A549 (cell line): ENCODE measurements around the gene WDR35. TPM values are rescaled to one million over a fixed set of nuclear protein-coding genes. Genes with fewer than 3 reads are reported as not detected.

Experiments used
- ATAC-seq, 2 experiments: fragments of 200-7000 bp in 1 of 2; fragments of >200 bp in 1 of 2; cut with Nextera tagmentation in 1 of 2; cut with Tn5 transposase in 1 of 2; 3 replicates each; pipeline versions ENCODE4 v1.8.0 to v1.9.1; 2018 to 2020; ENCODE audit warnings: mild to moderate bottlenecking in 1 of 2, moderate library complexity in 1 of 2
- CTCF ChIA-PET: fragments of 300-600 bp; sonication (Branson Sonifier 250); formaldehyde crosslinking; extraction: SDS; loops from one replicate; lab custom pipeline; 2021; ENCODE audit warnings: antibody characterized with exemption, inconsistent platforms; lab: Yijun Ruan, JAX
- POLR2A ChIA-PET: fragments of 350-600 bp; formaldehyde crosslinking; extraction: SDS; loops from one replicate; lab custom pipeline; 2021; ENCODE audit warnings: antibody characterized with exemption, inconsistent platforms; lab: Yijun Ruan, JAX
- DNase-seq, 2 experiments: peaks; one replicate each; pipeline versions ENCODE4 v3.0.0 to v3.0.0-alpha.2; 2011 to 2016; ENCODE audit warnings: low read depth in 1 of 2, low spot score in 1 of 2
- FAIRE-seq: peaks from 2 replicates; lab custom pipeline; 2011; peaks lifted over from hg19 to GRCh38; lab: Jason Lieb, UNC
- H3K27ac ChIP-seq, 2 experiments: fragments of >200 bp; sonication (Bioruptor Twin); formaldehyde crosslinking; 3 replicates each; pipeline ENCODE4 v1.5.1; 2016 to 2017
- H3K4me1 ChIP-seq: fragments of >200 bp; sonication (Bioruptor Twin); formaldehyde crosslinking; 3 replicates; pipeline ENCODE4 v1.6.1; 2016
- H3K4me2 ChIP-seq: fragments of >200 bp; sonication (Bioruptor Twin); formaldehyde crosslinking; 3 replicates; pipeline ENCODE4 v1.6.1; 2016
- H3K4me3 ChIP-seq: fragments of >200 bp; sonication (Bioruptor Twin); formaldehyde crosslinking; 3 replicates; pipeline ENCODE4 v1.5.1; 2016
- H3K9me3 ChIP-seq: fragments of >200 bp; sonication (Bioruptor Twin); formaldehyde crosslinking; 3 replicates; pipeline ENCODE4 v1.6.1; 2016
- BHLHE40 ChIP-seq: IDR thresholded peaks from 2 replicates; pipeline ENCODE4 v1.6.1; 2012; ENCODE audit warnings: low read depth, low read length, inconsistent platforms
- CEBPB ChIP-seq, 2 experiments: fragments of >200 bp in 1 of 2; sonication (Bioruptor Twin) in 1 of 2; formaldehyde crosslinking in 1 of 2; IDR thresholded peaks; 2 replicates each; pipeline ENCODE4 v1.6.1; 2012 to 2016
- CHD4 ChIP-seq: fragments of 200-600 bp; sonication (generic); IDR thresholded peaks from 2 replicates; pipeline ENCODE4 v1.6.1; 2016; ENCODE audit warnings: antibody characterized with exemption, mild to moderate bottlenecking, borderline replicate concordance
- E2F6 ChIP-seq: IDR thresholded peaks from 2 replicates; pipeline ENCODE4 v1.6.1; 2012; ENCODE audit warnings: low read depth, borderline replicate concordance
- EHMT2 ChIP-seq: fragments of 200-600 bp; sonication (generic); IDR thresholded peaks from 2 replicates; pipeline ENCODE4 v1.6.1; 2016; ENCODE audit warnings: antibody characterized with exemption, low read depth, mild to moderate bottlenecking, moderate library complexity
- ESRRA ChIP-seq: fragments of 150-350 bp; IDR thresholded peaks from 2 replicates; pipeline ENCODE4 v1.6.1; 2014; ENCODE audit warnings: mild to moderate bottlenecking, low read length, borderline replicate concordance
- GATA3 ChIP-seq: IDR thresholded peaks from 2 replicates; pipeline ENCODE4 v1.6.1; 2012; ENCODE audit warnings: borderline replicate concordance
- HEYL ChIP-seq: fragments of 250-450 bp; sonication (Bioruptor Pico); IDR thresholded peaks from 2 replicates; pipeline ENCODE4 v1.8.0; 2021; ENCODE audit warnings: mild to moderate bottlenecking, moderate library complexity
- HMGXB4 ChIP-seq: fragments of 250-450 bp; sonication (Bioruptor Pico); IDR thresholded peaks from 2 replicates; pipeline ENCODE4 v1.5.0; 2021; ENCODE audit warnings: mild to moderate bottlenecking, moderate library complexity, borderline replicate concordance
- HOXB5 ChIP-seq: fragments of 250-450 bp; sonication (Bioruptor Pico); IDR thresholded peaks from 2 replicates; pipeline ENCODE4 v1.5.0; 2020; ENCODE audit warnings: mild to moderate bottlenecking, moderate library complexity
- KDM5A ChIP-seq: fragments of 200-600 bp; sonication (generic); IDR thresholded peaks from 2 replicates; pipeline ENCODE4 v1.6.1; 2016; ENCODE audit warnings: antibody characterized with exemption, mild to moderate bottlenecking
- MAFK ChIP-seq: fragments of 450-650 bp; IDR thresholded peaks from 2 replicates; pipeline ENCODE4 v1.6.1; 2014; ENCODE audit not compliant: partially characterized antibody
- MAZ ChIP-seq: fragments of 150-350 bp; IDR thresholded peaks from 2 replicates; pipeline ENCODE4 v1.6.1; 2014; ENCODE audit warnings: antibody characterized with exemption, low read depth, low read length, borderline replicate concordance
- MYC ChIP-seq: IDR thresholded peaks from 2 replicates; pipeline ENCODE4 v1.6.1; 2012; ENCODE audit warnings: mild to moderate bottlenecking, inconsistent platforms, low read length, improper control_type of control experiment, borderline replicate concordance
- NFE2L2 ChIP-seq: fragments of 150-350 bp; conservative IDR thresholded peaks from 2 replicates; pipeline ENCODE4 v1.6.1; 2014; ENCODE audit warnings: low read length
- NR3C1 ChIP-seq: fragments of >200 bp; sonication (Bioruptor Twin); formaldehyde crosslinking; IDR thresholded peaks from 3 replicates; pipeline ENCODE4 v1.6.1; 2017
- PBX3 ChIP-seq: IDR thresholded peaks from 2 replicates; pipeline ENCODE4 v1.6.1; 2012
- PHF8 ChIP-seq: fragments of 200-600 bp; sonication (generic); IDR thresholded peaks from 2 replicates; pipeline ENCODE4 v1.6.1; 2016; ENCODE audit warnings: low read depth, mild to moderate bottlenecking, antibody characterized with exemption, moderate library complexity, borderline replicate concordance
- RAD21 ChIP-seq, 2 experiments: fragments of >200 bp in 1 of 2; sonication (Bioruptor Twin) in 1 of 2; formaldehyde crosslinking in 1 of 2; IDR thresholded peaks in 1 of 2; conservative IDR thresholded peaks in 1 of 2; 2 replicates in 1 of 2; 3 replicates in 1 of 2; pipeline ENCODE4 v1.6.1; 2012 to 2018; ENCODE audit warnings: inconsistent platforms in 1 of 2
- RCOR1 ChIP-seq: fragments of 150-350 bp; IDR thresholded peaks from 2 replicates; pipeline ENCODE4 v1.6.1; 2014; ENCODE audit warnings: antibody characterized with exemption, low read length, low read depth
- ZSCAN20 ChIP-seq: fragments of 250-450 bp; sonication (Bioruptor Pico); IDR thresholded peaks from 2 replicates; pipeline ENCODE4 v1.8.0; 2022; ENCODE audit warnings: mild to moderate bottlenecking, moderate library complexity
- WGBS: methylation state at CpG from one replicate; pipeline ENCODE4 v1.1.6; 2017; ENCODE audit errors: missing lambda C conversion rate; 5-methylcytosine and 5-hydroxymethylcytosine counted together
- polyA plus RNA-seq, 4 experiments: library from polyadenylated mRNA; depleted of rRNA in 3 of 4; stranded (reverse); fragments of >200 nt; fragmentation: RNase III in 1 of 4; extraction: RNeasy Plus Mini Kit Qiagen cat#74134 plus additional on column Dnase treatment in 1 of 4; gene quantifications; 2 replicates in 3 of 4; 3 replicates in 1 of 4; pipeline ENCODE4 v1.2.3, GENCODE V29; 2011 to 2017
- TF ChIP-seq, protein P1 (sequence below): fragments of >200 bp; sonication (Bioruptor Twin); formaldehyde crosslinking; IDR thresholded peaks from 3 replicates; pipeline ENCODE4 v1.6.1; 2016
- TF ChIP-seq, protein P2 (sequence below): fragments of 250-450 bp; sonication (Bioruptor Pico); IDR thresholded peaks from 2 replicates; pipeline ENCODE4 v1.5.0; 2020; ENCODE audit warnings: low read depth, mild to moderate bottlenecking, moderate library complexity

The WDR35 gene
- polyA plus RNA-seq, 2 of the 4 experiments (the other 2 are of a cell fraction), result 12.1 to 28.5 TPM

- no peak for TF ChIP-seq KDM5A
- TF ChIP-seq MYC, result no peak
- TF ChIP-seq CEBPB (IDR thresholded peaks at IDR 0.05), result peak in 1 of 2 experiments; percentile 27; a peak in 1 of 4 replicates
- TF ChIP-seq PBX3, result no peak
- no peak for TF ChIP-seq HMGXB4 (CRISPR knock-in tag)
- TF ChIP-seq, all 56 proteins: peak for 1
- H3K4me1 ChIP-seq, result peaks cover 17% of the 10 kb centered on the region
- 9% methylated on average over 8 of the region's 8 CpGs for WGBS
- no peaks in the 10 kb centered on the region for H3K9me3 ChIP-seq
- peak overlapping the region; percentile 73 to 89 for H3K27ac ChIP-seq
- CTCF ChIA-PET, result interaction anchor here (1.1 to 1.5 kb wide), 4 partner anchors 9 to 109 kb away, joined by 3 to 4 read pairs (median 3); no protein-coding TSS in a partner anchor
- FAIRE-seq (no peak), ATAC-seq (peak in 1 of 2 experiments; percentile 11; a peak in 3 of 6 replicates), DNase-seq (no peak)
- H3K4me3 ChIP-seq, result peak overlapping the region; percentile 68
- POLR2A ChIA-PET, result interaction anchor here (0.7 to 1.5 kb wide), 8 partner anchors 8 to 82 kb away, joined by 3 to 16 read pairs (median 4); partner anchors contain the start of genes LAPTM4A and MATN3
- peak overlapping the region; percentile 91 for H3K4me2 ChIP-seq
Observed at GRCh38 chr2:19989342-19989666, 601 bp downstream of the WDR35 start.

DNA sequence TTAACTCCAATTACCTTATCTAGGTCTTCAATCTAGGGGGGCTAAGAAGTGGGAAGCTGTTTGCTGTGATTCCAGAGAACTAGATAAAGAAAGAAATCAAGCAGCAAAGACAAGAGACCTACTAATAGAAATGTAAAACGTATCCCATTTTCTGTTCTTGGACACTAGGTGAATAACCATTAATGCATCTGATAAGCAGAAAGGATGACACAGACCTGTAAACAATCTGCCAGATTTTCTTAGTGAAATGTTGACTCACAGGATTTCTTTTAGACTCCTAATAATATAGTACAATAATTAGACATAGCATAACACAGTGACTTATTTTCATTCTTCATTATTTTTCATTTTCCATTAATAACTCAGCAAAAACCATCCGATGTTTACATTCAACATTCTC, 1.3 kb downstream of the WDR35 start:
- CTCF ChIA-PET, result interaction anchor here (1.0 to 1.5 kb wide), 4 partner anchors 8 to 115 kb away, joined by 3 to 5 read pairs (median 4); no protein-coding TSS in a partner anchor
- WGBS, result 50% methylated on average over 2 of the region's 2 CpGs
- H3K4me1 ChIP-seq, result peaks cover 17% of the 10 kb centered on the region
- no peak overlapping the region for H3K27ac ChIP-seq
- H3K9me3 ChIP-seq, result no peaks in the 10 kb centered on the region
- DNase-seq, result no peak
- ATAC-seq, result no peak
- FAIRE-seq, result no peak
- peak overlapping the region; percentile 91 for H3K4me2 ChIP-seq
- POLR2A ChIA-PET, result no interaction called here
- TF ChIP-seq, protein P1, sequence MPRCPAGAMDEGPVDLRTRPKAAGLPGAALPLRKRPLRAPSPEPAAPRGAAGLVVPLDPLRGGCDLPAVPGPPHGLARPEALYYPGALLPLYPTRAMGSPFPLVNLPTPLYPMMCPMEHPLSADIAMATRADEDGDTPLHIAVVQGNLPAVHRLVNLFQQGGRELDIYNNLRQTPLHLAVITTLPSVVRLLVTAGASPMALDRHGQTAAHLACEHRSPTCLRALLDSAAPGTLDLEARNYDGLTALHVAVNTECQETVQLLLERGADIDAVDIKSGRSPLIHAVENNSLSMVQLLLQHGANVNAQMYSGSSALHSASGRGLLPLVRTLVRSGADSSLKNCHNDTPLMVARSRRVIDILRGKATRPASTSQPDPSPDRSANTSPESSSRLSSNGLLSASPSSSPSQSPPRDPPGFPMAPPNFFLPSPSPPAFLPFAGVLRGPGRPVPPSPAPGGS, result no peak
- TF ChIP-seq HEYL (CRISPR knock-in tag), result no peak
- TF ChIP-seq HOXB5 (CRISPR knock-in tag), result no peak
- no peak for TF ChIP-seq E2F6
- no peak for TF ChIP-seq ESRRA
- no peak for TF ChIP-seq ZSCAN20 (CRISPR knock-in tag)
- no peak for TF ChIP-seq MAFK
- TF ChIP-seq, protein P2, sequence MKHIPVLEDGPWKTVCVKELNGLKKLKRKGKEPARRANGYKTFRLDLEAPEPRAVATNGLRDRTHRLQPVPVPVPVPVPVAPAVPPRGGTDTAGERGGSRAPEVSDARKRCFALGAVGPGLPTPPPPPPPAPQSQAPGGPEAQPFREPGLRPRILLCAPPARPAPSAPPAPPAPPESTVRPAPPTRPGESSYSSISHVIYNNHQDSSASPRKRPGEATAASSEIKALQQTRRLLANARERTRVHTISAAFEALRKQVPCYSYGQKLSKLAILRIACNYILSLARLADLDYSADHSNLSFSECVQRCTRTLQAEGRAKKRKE (CRISPR knock-in tag), result no peak
- TF ChIP-seq NFE2L2, result no peak
- no peak for TF ChIP-seq CHD4
- no peak for TF ChIP-seq PHF8
- no peak for TF ChIP-seq MAZ
- H3K4me3 ChIP-seq, result peak overlapping the region; percentile 68

GRCh38 chr2:19987936-19988335, 2.0 kb downstream of the WDR35 start:
- no peak for ATAC-seq
- 94% methylated on average over 5 of the region's 5 CpGs for WGBS
- TF ChIP-seq EHMT2 (no peak), HOXB5 (CRISPR knock-in tag) (no peak), CEBPB (IDR thresholded peaks at IDR 0.05) (no peak), E2F6 (no peak), KDM5A (no peak), NR3C1 (no peak), RCOR1 (no peak), BHLHE40 (no peak), RAD21 (conservative IDR thresholded peaks at IDR 0.05 in 1 of 2, IDR thresholded peaks at IDR 0.05 in 1 of 2) (no peak), GATA3 (no peak)
- peaks cover 20% of the 10 kb centered on the region for H3K4me1 ChIP-seq
- ChIA-PET CTCF (interaction anchor here (1.0 to 1.5 kb wide), 3 partner anchors 14 to 116 kb away, joined by 3 to 5 read pairs (median 4); no protein-coding TSS in a partner anchor), POLR2A (no interaction called here)
- peak overlapping the region; percentile 91 for H3K4me2 ChIP-seq
- H3K27ac ChIP-seq, result no peak overlapping the region
- no peak overlapping the region for H3K4me3 ChIP-seq
- H3K9me3 ChIP-seq, result no peaks in the 10 kb centered on the region
- no peak for DNase-seq
- no peak for FAIRE-seq
